ENCODE results near the gene PABPC1L. TPM values are rescaled to one million over a fixed set of nuclear protein-coding genes. Genes with fewer than 3 reads are reported as not detected.

PABPC1L gene
- total RNA-seq, 1 experiment from 2014 or later = 83.5 TPM

GRCh38 chr20:44963325-44964215 is 53.7 kb downstream of the PABPC1L start:
- Histone ChIP-seq H3K14ac (ENCODE audit: insufficient read depth, low read length) (no peak overlapping the region), H3K9ac (ENCODE audit: extremely low read depth, insufficient read length, low read length) (no peak overlapping the region), H3K4me2 (ENCODE audit: insufficient read depth, insufficient read length, low read length) (no peak overlapping the region), H3K23me2 (ENCODE audit: insufficient read length, low read depth, low read length, poor library complexity, severe bottlenecking) (peaks cover 11% of the 10 kb centered on the region), H3K79me2 (ENCODE audit: insufficient read depth, low read length) (peaks cover 9% of the 10 kb centered on the region; the same call in 1 of the 2 replicates), H3K56ac (ENCODE audit: insufficient read length, low read depth, low read length) (no peak overlapping the region), H3K4me1 (ENCODE audit: insufficient read depth, low read length) (0 out of 2 replicates have a peak, but pooled peaks cover 2% of the 10 kb centered on the region), H4K8ac (replicated peaks; ENCODE audit: insufficient read length, low read depth, low read length) (no peak overlapping the region), H2AFZ (ENCODE audit: low read length) (no peak overlapping the region), H2AK5ac (ENCODE audit: insufficient read length, low read length) (no peak overlapping the region), H2BK120ac (ENCODE audit: low read depth, low read length, poor library complexity, severe bottlenecking) (no peak overlapping the region), H3K18ac (ENCODE audit: insufficient read length, low read depth, low read length) (no peak overlapping the region), H4K91ac (ENCODE audit: insufficient read length, low read depth, low read length) (no peak overlapping the region), H4K20me1 (ENCODE audit: control insufficient read depth, insufficient read depth, insufficient read length) (no peaks in the 10 kb centered on the region), H3K79me1 (ENCODE audit: insufficient read depth, low read depth, low read length, poor library complexity, severe bottlenecking) (peaks cover 4% of the 10 kb centered on the region), H3T11ph (ENCODE audit: low read length) (no peak overlapping the region), H2BK15ac (ENCODE audit: low read depth, low read length) (no peak overlapping the region), H3K4ac (ENCODE audit: low read depth, low read length) (no peak overlapping the region), H3K27ac (ENCODE audit: insufficient read length, low read depth, low read length) (no peak overlapping the region), H2BK5ac (ENCODE audit: insufficient read length, low read length) (no peak overlapping the region), H2BK12ac (ENCODE audit: insufficient read length, low read depth, low read length) (no peak overlapping the region), H3K23ac (ENCODE audit: insufficient read length, low read depth, low read length) (no peak overlapping the region), H4K5ac (ENCODE audit: insufficient read length, low read depth, low read length) (no peak overlapping the region), H3K9me3 (ENCODE audit: control insufficient read depth, low read depth, low read length) (no peaks in the 10 kb centered on the region), H2BK20ac (ENCODE audit: low read depth, low read length, poor library complexity, severe bottlenecking) (no peak overlapping the region), H3K27me3 (ENCODE audit: insufficient read depth, low read length) (no peaks in the 10 kb centered on the region; the same call in 1 of the 2 replicates)
- H3K4me3 Mint-ChIP-seq = no peak overlapping the region
- no peaks in the 10 kb centered on the region; a peak in 2 of 5 replicates for H3K9me3 Mint-ChIP-seq
- no CpG with 5 or more reads among the region's 4 CpGs for whole genome bisulfite sequencing (ENCODE audit: extremely low coverage, insufficient read length, low lambda C conversion rate)
- peaks cover 44% of the 10 kb centered on the region for H3K27me3 Mint-ChIP-seq (ENCODE audit: low read depth)
- TF ChIP-seq, protein P1, sequence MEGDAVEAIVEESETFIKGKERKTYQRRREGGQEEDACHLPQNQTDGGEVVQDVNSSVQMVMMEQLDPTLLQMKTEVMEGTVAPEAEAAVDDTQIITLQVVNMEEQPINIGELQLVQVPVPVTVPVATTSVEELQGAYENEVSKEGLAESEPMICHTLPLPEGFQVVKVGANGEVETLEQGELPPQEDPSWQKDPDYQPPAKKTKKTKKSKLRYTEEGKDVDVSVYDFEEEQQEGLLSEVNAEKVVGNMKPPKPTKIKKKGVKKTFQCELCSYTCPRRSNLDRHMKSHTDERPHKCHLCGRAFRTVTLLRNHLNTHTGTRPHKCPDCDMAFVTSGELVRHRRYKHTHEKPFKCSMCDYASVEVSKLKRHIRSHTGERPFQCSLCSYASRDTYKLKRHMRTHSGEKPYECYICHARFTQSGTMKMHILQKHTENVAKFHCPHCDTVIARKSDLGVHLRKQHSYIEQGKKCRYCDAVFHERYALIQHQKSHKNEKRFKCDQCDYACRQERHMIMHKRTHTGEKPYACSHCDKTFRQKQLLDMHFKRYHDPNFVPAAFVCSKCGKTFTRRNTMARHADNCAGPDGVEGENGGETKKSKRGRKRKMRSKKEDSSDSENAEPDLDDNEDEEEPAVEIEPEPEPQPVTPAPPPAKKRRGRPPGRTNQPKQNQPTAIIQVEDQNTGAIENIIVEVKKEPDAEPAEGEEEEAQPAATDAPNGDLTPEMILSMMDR (conservative IDR thresholded peaks at IDR 0.05) = no peak
- H3K36me3 Mint-ChIP-seq (ENCODE audit: insufficient read depth in 1 of 3, low read depth in 3 of 3) = peaks cover 0 to 2% (median 2%) of the 10 kb centered on the region in 3 experiments; a peak in 2 of 7 replicates
- H3K27ac Mint-ChIP-seq = no peak overlapping the region
- DNase-seq = no peak
- H3K4me1 Mint-ChIP-seq = peaks cover 50 to 52% of the 10 kb centered on the region in 2 experiments
